IPS-18a (cell line): ENCODE data around the gene ELOVL5.

Source experiments
- H3K27ac ChIP-seq: one replicate; pipeline ENCODE4 v1.5.1; 2013; ENCODE audit warnings: low read length
- H3K27me3 ChIP-seq: one replicate; pipeline ENCODE4 v1.6.1; 2013; ENCODE audit warnings: mild to moderate bottlenecking, low read length; ENCODE audit not compliant: control insufficient read depth, insufficient read depth
- H3K36me3 ChIP-seq: one replicate; pipeline ENCODE4 v1.6.1; 2013; ENCODE audit warnings: low read depth, low read length; ENCODE audit not compliant: control insufficient read depth
- H3K4me1 ChIP-seq: one replicate; pipeline ENCODE4 v1.6.1; 2013; ENCODE audit warnings: low read depth, low read length; ENCODE audit not compliant: control insufficient read depth
- H3K4me3 ChIP-seq: one replicate; pipeline ENCODE4 v1.5.1; 2013; ENCODE audit warnings: low read length
- H3K9ac ChIP-seq: one replicate; pipeline ENCODE4 v1.6.1; 2013; ENCODE audit warnings: mild to moderate bottlenecking, low read length, moderate library complexity
- H3K9me3 ChIP-seq: one replicate; pipeline ENCODE4 v1.6.1; 2013; ENCODE audit warnings: low read depth, low read length; ENCODE audit not compliant: control insufficient read depth

Gene ELOVL5

DNA sequence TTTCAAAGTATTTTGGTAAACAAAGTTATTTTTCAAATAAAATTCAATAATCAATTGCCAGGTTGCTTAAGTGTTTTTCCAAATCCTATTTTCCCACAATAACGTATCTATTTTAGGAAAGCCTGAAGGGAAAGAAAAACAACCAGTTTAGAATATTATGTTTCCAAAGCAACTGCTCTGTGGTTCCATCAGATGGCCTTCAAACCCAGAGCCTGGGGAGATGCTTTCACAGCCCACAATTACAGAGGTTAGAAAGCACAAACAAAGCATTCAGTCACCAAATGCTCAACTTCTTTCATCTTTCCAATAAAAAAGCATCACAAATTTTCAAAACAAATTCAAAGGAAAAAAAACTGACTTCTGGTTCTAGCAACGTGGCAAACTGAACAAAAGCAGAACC is 66.0 kb downstream of the ELOVL5 start:
- Histone ChIP-seq H3K27me3 (no peaks in the 10 kb centered on the region), H3K4me1 (peaks cover 13% of the 10 kb centered on the region), H3K4me3 (no peak overlapping the region), H3K36me3 (peaks cover 15% of the 10 kb centered on the region), H3K9me3 (no peaks in the 10 kb centered on the region), H3K27ac (peak overlapping the region; percentile 7), H3K9ac (no peak overlapping the region)

GRCh38 chr6:53282234-53282633 is 66.5 kb downstream of the ELOVL5 start:
- H3K9ac ChIP-seq: no peak overlapping the region
- peaks cover 15% of the 10 kb centered on the region for H3K36me3 ChIP-seq
- peak overlapping the region; percentile 7 for H3K27ac ChIP-seq
- no peak overlapping the region for H3K4me3 ChIP-seq
- no peaks in the 10 kb centered on the region for H3K27me3 ChIP-seq
- H3K4me1 ChIP-seq: peaks cover 8% of the 10 kb centered on the region
- H3K9me3 ChIP-seq: no peaks in the 10 kb centered on the region

GRCh38 chr6:53281518-53282215 is 67.1 kb downstream of the ELOVL5 start:
- Histone ChIP-seq H3K4me1 (peaks cover 6% of the 10 kb centered on the region), H3K9me3 (no peaks in the 10 kb centered on the region), H3K4me3 (no peak overlapping the region), H3K27ac (no peak overlapping the region), H3K36me3 (peaks cover 16% of the 10 kb centered on the region), H3K27me3 (no peaks in the 10 kb centered on the region), H3K9ac (no peak overlapping the region)

- no peak overlapping the region for H3K4me3 ChIP-seq
- H3K27me3 ChIP-seq: no peaks in the 10 kb centered on the region
- peaks cover 18% of the 10 kb centered on the region for H3K36me3 ChIP-seq
- no peak overlapping the region for H3K9ac ChIP-seq
- H3K4me1 ChIP-seq: peaks cover 6% of the 10 kb centered on the region
- no peak overlapping the region for H3K27ac ChIP-seq
- H3K9me3 ChIP-seq: no peaks in the 10 kb centered on the region
Measured at GRCh38 chr6:53280207-53280606, 68.5 kb downstream of the ELOVL5 start.

DNA sequence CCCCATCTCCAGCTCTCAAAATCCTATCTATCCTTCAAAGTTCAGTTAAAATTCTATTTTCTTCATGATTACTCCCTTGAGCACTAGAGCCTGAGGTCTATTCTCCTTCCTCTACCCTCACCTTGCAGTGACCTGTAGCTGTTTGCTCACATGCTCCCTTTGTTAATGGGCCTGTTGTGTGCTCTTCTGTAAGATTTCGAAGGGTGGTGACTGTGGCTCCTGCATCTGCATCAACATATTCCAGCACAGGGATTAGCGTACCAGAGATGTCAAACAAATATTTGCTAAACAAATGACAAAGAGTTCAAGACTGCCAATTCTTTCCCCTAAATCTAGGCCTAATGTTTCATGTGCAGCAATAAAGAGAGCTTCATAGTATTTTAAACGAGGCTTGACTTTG is 69.5 kb downstream of the ELOVL5 start:
- H3K36me3 ChIP-seq: peaks cover 27% of the 10 kb centered on the region
- no peaks in the 10 kb centered on the region for H3K9me3 ChIP-seq
- H3K9ac ChIP-seq: no peak overlapping the region

DNA sequence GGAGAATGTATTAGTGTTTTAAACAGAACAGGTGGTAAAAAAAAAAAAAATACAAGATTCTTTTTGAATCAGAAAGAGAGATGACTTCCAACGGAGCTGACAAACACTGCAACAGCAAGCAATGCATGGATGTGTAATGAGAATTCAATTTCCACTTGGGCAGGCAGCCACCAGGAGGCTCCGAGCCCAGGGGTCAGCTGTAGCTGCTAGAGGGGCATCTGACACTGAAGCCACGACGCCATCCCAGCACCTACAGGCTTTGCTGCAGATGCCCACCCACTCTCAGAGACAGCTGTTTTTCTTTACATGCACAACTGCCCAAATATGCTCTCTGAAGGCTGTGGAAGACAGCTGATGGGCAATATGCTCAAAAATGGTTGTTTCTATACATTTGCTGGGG is 75.4 kb downstream of the ELOVL5 start:
- H3K4me1 ChIP-seq: no peaks in the 10 kb centered on the region
- no peaks in the 10 kb centered on the region for H3K27me3 ChIP-seq
- H3K27ac ChIP-seq: no peak overlapping the region
- H3K9ac ChIP-seq: no peak overlapping the region
- no peak overlapping the region for H3K4me3 ChIP-seq
- no peaks in the 10 kb centered on the region for H3K9me3 ChIP-seq
- H3K36me3 ChIP-seq: peaks cover 70% of the 10 kb centered on the region

More for the DNA sequence above, 69.5 kb downstream of the ELOVL5 start:
- Histone ChIP-seq H3K4me3 (no peak overlapping the region), H3K27me3 (no peaks in the 10 kb centered on the region), H3K4me1 (peaks cover 6% of the 10 kb centered on the region), H3K27ac (no peak overlapping the region)

DNA sequence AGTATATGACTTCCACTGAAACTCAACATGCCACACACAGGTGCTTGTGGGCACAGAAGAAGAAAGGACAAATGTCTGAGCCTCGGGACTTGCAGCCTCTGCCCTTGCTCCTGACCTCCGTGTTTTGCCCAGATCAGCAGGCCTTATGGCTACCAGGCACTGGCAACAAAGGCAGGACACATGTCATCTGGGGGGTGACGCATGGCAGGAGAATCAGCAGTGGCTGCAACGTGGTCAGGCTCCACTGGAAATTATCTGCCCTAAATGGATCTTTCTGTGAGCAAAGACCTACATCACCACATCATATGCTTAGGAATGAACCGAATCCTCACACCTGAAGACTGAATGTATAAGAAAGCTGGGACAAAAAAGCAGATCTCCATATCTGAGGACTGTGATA is 78.9 kb downstream of the ELOVL5 start:
- Histone ChIP-seq H3K4me3 (no peak overlapping the region), H3K9me3 (no peaks in the 10 kb centered on the region), H3K36me3 (peaks cover 89% of the 10 kb centered on the region), H3K4me1 (no peaks in the 10 kb centered on the region), H3K27me3 (no peaks in the 10 kb centered on the region), H3K9ac (no peak overlapping the region), H3K27ac (no peak overlapping the region)

- no peak overlapping the region for H3K27ac ChIP-seq
- H3K4me3 ChIP-seq: no peak overlapping the region
- H3K27me3 ChIP-seq: no peaks in the 10 kb centered on the region
- H3K9ac ChIP-seq: no peak overlapping the region
- H3K4me1 ChIP-seq: no peaks in the 10 kb centered on the region
- no peaks in the 10 kb centered on the region for H3K9me3 ChIP-seq
- H3K36me3 ChIP-seq: peaks cover 89% of the 10 kb centered on the region
Measured at GRCh38 chr6:53268858-53269608, 79.7 kb downstream of the ELOVL5 start.

GRCh38 chr6:53266553-53267090 is 82.1 kb downstream of the ELOVL5 start:
- H3K9ac ChIP-seq: no peak overlapping the region
- H3K4me1 ChIP-seq: no peaks in the 10 kb centered on the region
- H3K36me3 ChIP-seq: peaks cover 82% of the 10 kb centered on the region
- H3K27me3 ChIP-seq: no peaks in the 10 kb centered on the region
- no peak overlapping the region for H3K4me3 ChIP-seq
- no peaks in the 10 kb centered on the region for H3K9me3 ChIP-seq
- no peak overlapping the region for H3K27ac ChIP-seq

- no peaks in the 10 kb centered on the region for H3K4me1 ChIP-seq
- H3K27me3 ChIP-seq: no peaks in the 10 kb centered on the region
- peaks cover 80% of the 10 kb centered on the region for H3K36me3 ChIP-seq
- no peak overlapping the region for H3K9ac ChIP-seq
- H3K27ac ChIP-seq: no peak overlapping the region
- no peak overlapping the region for H3K4me3 ChIP-seq
- no peaks in the 10 kb centered on the region for H3K9me3 ChIP-seq
Measured at GRCh38 chr6:53264915-53265607, 83.7 kb downstream of the ELOVL5 start.

DNA sequence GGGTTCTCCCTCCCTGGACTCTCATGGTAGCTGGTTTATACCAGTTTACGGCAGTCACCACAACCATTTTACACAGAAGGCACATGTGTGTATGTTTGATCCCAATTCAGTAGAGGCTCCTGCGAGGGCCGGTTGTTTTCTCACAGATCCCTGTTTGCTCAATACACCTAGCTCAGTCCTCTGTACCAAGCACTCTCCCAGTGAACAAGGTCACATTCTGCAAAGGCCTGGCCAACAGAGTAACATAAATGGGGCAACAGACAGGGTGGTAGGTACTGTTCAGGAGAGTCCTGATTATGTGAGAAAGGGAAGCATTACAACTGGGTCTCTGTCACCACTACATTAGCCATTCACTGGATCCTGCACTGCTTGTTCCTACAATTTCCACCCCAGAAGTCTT is 84.4 kb downstream of the ELOVL5 start:
- no peaks in the 10 kb centered on the region for H3K9me3 ChIP-seq
- no peak overlapping the region for H3K4me3 ChIP-seq
- no peaks in the 10 kb centered on the region for H3K27me3 ChIP-seq
- H3K9ac ChIP-seq: no peak overlapping the region
- H3K36me3 ChIP-seq: peaks cover 77% of the 10 kb centered on the region
- no peak overlapping the region for H3K27ac ChIP-seq
- H3K4me1 ChIP-seq: no peaks in the 10 kb centered on the region
